RCC 7860 (cell line): ENCODE results near the gene ADAMTSL5.
"Not testable (repeated sequence)": the region's sequence is repeated elsewhere in the genome, so short reads cannot be mapped to it uniquely, and the experiment has no call there.

Experiments used
- DNase-seq: peaks from one replicate; pipeline ENCODE4 v3.0.0-alpha.2; 2015; ENCODE audit warnings: low spot score
- FAIRE-seq: peaks from 2 replicates; lab custom pipeline; 2012; peaks lifted over from hg19 to GRCh38; lab: Jason Lieb, UNC

Gene ADAMTSL5

GRCh38 chr19:1499231-1499630 lies 13.6 kb downstream of the ADAMTSL5 start:
- DNase-seq, FAIRE-seq: not testable (repeated sequence)

GRCh38 chr19:1497578-1498235 lies 15.1 kb downstream of the ADAMTSL5 start:
- FAIRE-seq, result no peak
- DNase-seq, result no peak

- DNase-seq, result no peak
- no peak for FAIRE-seq
Measured at GRCh38 chr19:1496714-1497577, 15.9 kb downstream of the ADAMTSL5 start.

GRCh38 chr19:1495799-1496713 lies 16.8 kb downstream of the ADAMTSL5 start:
- FAIRE-seq (no peak), DNase-seq (no peak)

GRCh38 chr19:1495051-1495798 lies 17.6 kb downstream of the ADAMTSL5 start:
- DNase-seq (no peak), FAIRE-seq (no peak)

- DNase-seq, result no peak
- no peak for FAIRE-seq
Measured at GRCh38 chr19:1494115-1494815, 18.6 kb downstream of the ADAMTSL5 start.

- FAIRE-seq (no peak), DNase-seq (no peak)
Measured at GRCh38 chr19:1492474-1493006, 20.3 kb downstream of the ADAMTSL5 start.

GRCh38 chr19:1491849-1492170 lies 21.0 kb downstream of the ADAMTSL5 start:
- DNase-seq, result no peak
- no peak for FAIRE-seq

- no peak for DNase-seq
- FAIRE-seq, result no peak
Measured at GRCh38 chr19:1491114-1491848, 21.5 kb downstream of the ADAMTSL5 start, which contains the start of gene REEP6. TSS of gene REEP6 (plus strand) at chr19:1491181. CDS start at chr19:1491270, 89 bp downstream.

- DNase-seq (peak; percentile 96), FAIRE-seq (peak; percentile 94)
Measured at GRCh38 chr19:1490311-1491113, 22.3 kb downstream of the ADAMTSL5 start, which contains the start of gene PCSK4. TSS of gene PCSK4 (minus strand) at chr19:1490350. CDS start at chr19:1490346, 4 bp downstream.

GRCh38 chr19:1489463-1490310 lies 23.1 kb downstream of the ADAMTSL5 start:
- DNase-seq (no peak), FAIRE-seq (no peak)

- FAIRE-seq (no peak), DNase-seq (no peak)
Measured at GRCh38 chr19:1488282-1488601, 24.6 kb downstream of the ADAMTSL5 start.

- DNase-seq (no peak), FAIRE-seq (no peak)
Measured at GRCh38 chr19:1487576-1488281, 25.1 kb downstream of the ADAMTSL5 start.

- FAIRE-seq (no peak), DNase-seq (no peak)
Measured at GRCh38 chr19:1486720-1487575, 25.9 kb downstream of the ADAMTSL5 start.

GRCh38 chr19:1483979-1484428 lies 28.8 kb downstream of the ADAMTSL5 start:
- no peak for DNase-seq
- FAIRE-seq, result no peak
